Sigmoid colon (tissue), 3 donors: ENCODE measurements around the gene CXorf38.

Experiments
- CTCF ChIP-seq, 4 experiments: fragments of 450-650 bp in 3 of 4; fragments of 200-600 bp in 1 of 4; IDR thresholded peaks; one replicate each; pipeline ENCODE4 v1.5.1; 2016 to 2019; ENCODE audit warnings: antibody characterized with exemption in 4 of 4, mild to moderate bottlenecking in 3 of 4, moderate library complexity in 2 of 4
- POLR2A ChIP-seq, 2 donors: fragments of 450-650 bp; IDR thresholded peaks; one replicate each; pipeline ENCODE4 v1.6.1; 2016; ENCODE audit warnings: antibody characterized with exemption in 2 of 2, mild to moderate bottlenecking in 2 of 2, moderate library complexity in 2 of 2

- TF ChIP-seq CTCF (IDR thresholded peaks at IDR 0.05) (no peak), POLR2A (IDR thresholded peaks at IDR 0.05) (no peak)
Observed at GRCh38 chrX:40671126-40671525, 23.8 kb upstream of the CXorf38 start.
